HepG2 (cell line): ENCODE data around the gene RSPRY1. TPM values are rescaled to one million over a fixed set of nuclear protein-coding genes. Genes with fewer than 3 reads are reported as not detected.
A peak's percentile ranks its signal among the peaks of the same experiment; 100 is the strongest.

Experiments used
- BRD4 ChIP-seq: sonication (generic); formaldehyde crosslinking; IDR thresholded peaks from 2 replicates; pipeline ENCODE4 v1.4.0; 2020; ENCODE audit warnings: missing genetic modification reagents
- CENPBD1 ChIP-seq: sonication (generic); formaldehyde crosslinking; IDR thresholded peaks from 2 replicates; pipeline ENCODE4 v1.8.0; 2022; ENCODE audit warnings: missing genetic modification reagents, low read depth, mild to moderate bottlenecking, borderline replicate concordance
- CENPX ChIP-seq: sonication (generic); formaldehyde crosslinking; IDR thresholded peaks from 2 replicates; pipeline ENCODE4 v1.9.0; 2021; ENCODE audit warnings: mild to moderate bottlenecking, missing genetic modification reagents, moderate library complexity
- DNMT3B ChIP-seq: conservative IDR thresholded peaks from 2 replicates; pipeline ENCODE4 v1.6.1; 2016; ENCODE audit warnings: missing biosample characterization, control low read depth
- FIP1L1 ChIP-seq: fragments of 200-400 bp; formaldehyde crosslinking; IDR thresholded peaks from 2 replicates; pipeline ENCODE4 v1.6.1; 2018; ENCODE audit warnings: low read depth, mild to moderate bottlenecking, low read length, moderate library complexity, borderline replicate concordance; ENCODE audit not compliant: insufficient read depth
- HNRNPK ChIP-seq: fragments of 200-400 bp; formaldehyde crosslinking; IDR thresholded peaks from 2 replicates; pipeline ENCODE4 v1.6.1; 2018; ENCODE audit warnings: low read length, low read depth, moderate library complexity, mild to moderate bottlenecking; ENCODE audit not compliant: poor library complexity, severe bottlenecking
- KLF12 ChIP-seq: sonication (generic); formaldehyde crosslinking; IDR thresholded peaks from 2 replicates; pipeline ENCODE4 v1.4.0; 2020; ENCODE audit warnings: missing genetic modification reagents, borderline replicate concordance
- LRRFIP1 ChIP-seq: sonication (generic); formaldehyde crosslinking; conservative IDR thresholded peaks from 2 replicates; pipeline ENCODE4 v1.4.0; 2020; ENCODE audit warnings: missing genetic modification reagents
- NCOR1 ChIP-seq: fragments of 200-600 bp; sonication (generic); IDR thresholded peaks from 2 replicates; pipeline ENCODE4 v1.7.0; 2017; ENCODE audit warnings: antibody characterized with exemption, low read length, borderline replicate concordance
- NR0B2 ChIP-seq: sonication (generic); formaldehyde crosslinking; IDR thresholded peaks from 2 replicates; pipeline ENCODE4 v1.4.0; 2020; ENCODE audit warnings: mild to moderate bottlenecking, missing genetic modification reagents
- RBM22 ChIP-seq: fragments of 200-400 bp; formaldehyde crosslinking; optimal IDR thresholded peaks from 2 replicates; pipeline ENCODE3; 2017; ENCODE audit warnings: mild to moderate bottlenecking, low read length, moderate library complexity
- RFXAP ChIP-seq: sonication (generic); formaldehyde crosslinking; IDR thresholded peaks from 2 replicates; pipeline ENCODE4 v1.4.0; 2020; ENCODE audit warnings: missing genetic modification reagents, borderline replicate concordance
- SIX4 ChIP-seq: sonication (generic); formaldehyde crosslinking; IDR thresholded peaks from 2 replicates; pipeline ENCODE4 v1.4.0; 2020; ENCODE audit warnings: missing genetic modification reagents
- ZMYM3 ChIP-seq: sonication (generic); formaldehyde crosslinking; IDR thresholded peaks from 2 replicates; pipeline ENCODE4 v1.5.1; 2020; ENCODE audit warnings: mild to moderate bottlenecking, missing genetic modification reagents
- ZNF251 ChIP-seq: sonication (generic); formaldehyde crosslinking; IDR thresholded peaks from 2 replicates; pipeline ENCODE4 v1.9.0; 2021; ENCODE audit warnings: mild to moderate bottlenecking, missing genetic modification reagents
- ZNF274 ChIP-seq: sonication (generic); formaldehyde crosslinking; IDR thresholded peaks from 2 replicates; pipeline ENCODE4 v1.5.1; 2020; ENCODE audit warnings: mild to moderate bottlenecking, missing genetic modification reagents
- ZNF276 ChIP-seq: sonication (generic); formaldehyde crosslinking; IDR thresholded peaks from 2 replicates; pipeline ENCODE4 v1.4.0; 2020; ENCODE audit warnings: mild to moderate bottlenecking, low read depth, missing genetic modification reagents
- ZNF317 ChIP-seq: sonication (generic); formaldehyde crosslinking; IDR thresholded peaks from 2 replicates; pipeline ENCODE4 v1.5.0; 2020; ENCODE audit warnings: mild to moderate bottlenecking, missing genetic modification reagents
- ZNF34 ChIP-seq: sonication (generic); formaldehyde crosslinking; IDR thresholded peaks from 2 replicates; pipeline ENCODE4 v1.4.0; 2020; ENCODE audit warnings: mild to moderate bottlenecking, missing genetic modification reagents, borderline replicate concordance
- ZNF343 ChIP-seq: sonication (generic); formaldehyde crosslinking; IDR thresholded peaks from 2 replicates; pipeline ENCODE4 v1.4.0; 2020; ENCODE audit warnings: mild to moderate bottlenecking, missing genetic modification reagents
- ZNF432 ChIP-seq: sonication (generic); formaldehyde crosslinking; IDR thresholded peaks from 2 replicates; pipeline ENCODE4 v1.5.0; 2020; ENCODE audit warnings: missing genetic modification reagents, mild to moderate bottlenecking, borderline replicate concordance
- ZNF552 ChIP-seq: sonication (generic); formaldehyde crosslinking; IDR thresholded peaks from 2 replicates; pipeline ENCODE4 v1.9.0; 2022; ENCODE audit warnings: missing genetic modification reagents, mild to moderate bottlenecking, borderline replicate concordance
- polyA plus RNA-seq, 8 experiments: library from polyadenylated mRNA; depleted of rRNA in 3 of 8; stranded (reverse) in 7 of 8; unstranded in 1 of 8; fragments of >200 nt; fragmentation: Illumina TruSeq in 4 of 8; extraction: Trizol in 4 of 8; gene quantifications; 2 replicates each; pipeline versions ENCODE4 v1.2.1 to v1.2.3, GENCODE V29; 2011 to 2016; ENCODE audit warnings: low read depth in 4 of 8, missing spikeins in 1 of 8, mixed read lengths in 1 of 8; ENCODE audit not compliant: insufficient read depth in 1 of 8
- total RNA-seq, 5 experiments: library from RNA; depleted of rRNA; stranded (reverse); fragments of >200 nt; fragmentation: Illumina TruSeq; extraction: Trizol; gene quantifications; 2 replicates each; pipeline ENCODE4 v1.2.3, GENCODE V29; 2016; ENCODE audit warnings: low read depth in 1 of 5

RSPRY1 gene
- total and polyA plus RNA-seq, 2 of the 13 experiments (the other 11 are each of a cell fraction or from before 2014, with no cell fraction given), result 53.4 to 61.0 TPM

- TF ChIP-seq ZNF343 (CRISPR knock-in tag) (peak; percentile 67; the same call in 1 of the 2 replicates), ZNF432 (no peak), ZNF317 (peak; percentile 89), KLF12 (CRISPR knock-in tag) (no peak), RBM22 (no peak), HNRNPK (no peak), FIP1L1 (no peak), ZNF276 (no peak; the same call in 1 of the 2 replicates), NCOR1 (peak; percentile 80), ZNF552 (CRISPR knock-in tag) (peak; percentile 75; the same call in 1 of the 2 replicates), RFXAP (CRISPR knock-in tag) (peak; percentile 73; the same call in 1 of the 2 replicates), DNMT3B (CRISPR knock-in tag) (peak; percentile 26; the same call in 1 of the 2 replicates), CENPBD1 (CRISPR knock-in tag) (no peak), ZMYM3 (CRISPR knock-in tag) (peak; percentile 99), LRRFIP1 (CRISPR knock-in tag) (no peak), ZNF274 (CRISPR knock-in tag) (peak; percentile 82; the same call in 1 of the 2 replicates), CENPX (CRISPR knock-in tag) (no peak), ZNF34 (peak; percentile 94; the same call in 1 of the 2 replicates), SIX4 (CRISPR knock-in tag) (peak; percentile 90), BRD4 (CRISPR knock-in tag) (no peak), NR0B2 (CRISPR knock-in tag) (no peak; the same call in 1 of the 2 replicates), ZNF251 (CRISPR knock-in tag) (no peak)
These were observed 93.9 kb downstream of the RSPRY1 start (continued) for GRCh38 chr16:57279780-57280638.
